Measurements from ENCODE around the gene ST6GALNAC1.

DNA sequence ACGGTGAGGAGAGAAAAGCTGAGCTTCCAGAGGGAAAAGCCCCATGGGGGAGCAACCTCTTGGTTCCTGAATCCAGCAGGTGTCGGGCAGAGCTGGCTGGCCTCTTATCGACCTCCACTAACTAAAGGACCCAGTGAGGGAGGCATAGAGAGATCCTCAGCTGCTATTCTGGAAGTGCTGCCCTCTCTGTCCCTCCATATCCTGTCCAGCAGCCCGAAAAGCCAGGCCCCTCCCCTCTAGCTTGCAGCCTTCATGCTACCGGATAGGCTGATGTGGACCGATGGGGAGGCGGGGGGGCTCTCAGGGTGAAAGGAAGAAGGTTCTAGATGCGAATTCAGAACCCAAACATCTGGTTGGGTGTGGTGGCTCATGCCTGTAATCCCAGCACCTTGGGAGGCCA lies 42.3 kb upstream of the ST6GALNAC1 start:
- TF ChIP-seq, protein P1, sequence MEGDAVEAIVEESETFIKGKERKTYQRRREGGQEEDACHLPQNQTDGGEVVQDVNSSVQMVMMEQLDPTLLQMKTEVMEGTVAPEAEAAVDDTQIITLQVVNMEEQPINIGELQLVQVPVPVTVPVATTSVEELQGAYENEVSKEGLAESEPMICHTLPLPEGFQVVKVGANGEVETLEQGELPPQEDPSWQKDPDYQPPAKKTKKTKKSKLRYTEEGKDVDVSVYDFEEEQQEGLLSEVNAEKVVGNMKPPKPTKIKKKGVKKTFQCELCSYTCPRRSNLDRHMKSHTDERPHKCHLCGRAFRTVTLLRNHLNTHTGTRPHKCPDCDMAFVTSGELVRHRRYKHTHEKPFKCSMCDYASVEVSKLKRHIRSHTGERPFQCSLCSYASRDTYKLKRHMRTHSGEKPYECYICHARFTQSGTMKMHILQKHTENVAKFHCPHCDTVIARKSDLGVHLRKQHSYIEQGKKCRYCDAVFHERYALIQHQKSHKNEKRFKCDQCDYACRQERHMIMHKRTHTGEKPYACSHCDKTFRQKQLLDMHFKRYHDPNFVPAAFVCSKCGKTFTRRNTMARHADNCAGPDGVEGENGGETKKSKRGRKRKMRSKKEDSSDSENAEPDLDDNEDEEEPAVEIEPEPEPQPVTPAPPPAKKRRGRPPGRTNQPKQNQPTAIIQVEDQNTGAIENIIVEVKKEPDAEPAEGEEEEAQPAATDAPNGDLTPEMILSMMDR (IDR thresholded peaks at IDR 0.05; ENCODE audit: poor library complexity), result no peak
- TF ChIP-seq EZH2phosphoT487 (IDR thresholded peaks at IDR 0.05; ENCODE audit: low read depth, severe bottlenecking, unreplicated experiment) (no peak), EZH2 (IDR thresholded peaks at IDR 0.05; ENCODE audit: borderline replicate concordance) (no peak)
